ENCODE data around the gene CATSPER3.

- no peak for TF ChIP-seq CTCF (IDR thresholded peaks at IDR 0.05)
- TF ChIP-seq POLR2A (IDR thresholded peaks at IDR 0.05): no peak
Observed at GRCh38 chr5:135034963-135035677, 67.4 kb downstream of the CATSPER3 start.
